HT-29 (cell line): Measurements from ENCODE around the gene CDAN1. TPM values are rescaled to one million over a fixed set of nuclear protein-coding genes. Genes with fewer than 3 reads are reported as not detected.
A peak's percentile ranks its signal among the peaks of the same experiment; 100 is the strongest.
"Not testable (repeated sequence)": the region's sequence is repeated elsewhere in the genome, so short reads cannot be mapped to it uniquely, and the experiment has no call there.

Experiments used
- DNase-seq: peaks from one replicate; pipeline ENCODE4 v3.0.0-alpha.2; 2015; ENCODE audit warnings: low spot score
- total RNA-seq: library from RNA; depleted of rRNA; stranded (reverse); fragments of >200 nt; shearing (Covaris generic); gene quantifications from 2 replicates; pipeline ENCODE4 v1.2.3, GENCODE V29; 2014

Gene CDAN1
- total RNA-seq, 1 experiment from 2014 or later = 15.2 TPM

- DNase-seq = no peak
Measured at GRCh38 chr15:42711746-42712145, 25.2 kb downstream of the CDAN1 start.

- DNase-seq = no peak
Measured at GRCh38 chr15:42710662-42711061, 26.3 kb downstream of the CDAN1 start.

GRCh38 chr15:42707873-42708544 lies 28.9 kb downstream of the CDAN1 start:
- no peak for DNase-seq

GRCh38 chr15:42707068-42707467 lies 29.9 kb downstream of the CDAN1 start:
- DNase-seq = peak; percentile 7

- no peak for DNase-seq
Measured at GRCh38 chr15:42705336-42705735, 31.6 kb downstream of the CDAN1 start.

- DNase-seq = peak; percentile 92
Measured at GRCh38 chr15:42704492-42704926, 32.4 kb downstream of the CDAN1 start.

- no peak for DNase-seq
Measured at GRCh38 chr15:42696626-42697025, 40.3 kb downstream of the CDAN1 start.

GRCh38 chr15:42695527-42696071 lies 41.3 kb downstream of the CDAN1 start:
- DNase-seq = no peak

- DNase-seq = no peak
Measured at GRCh38 chr15:42694398-42694797, 42.5 kb downstream of the CDAN1 start.

GRCh38 chr15:42693942-42694341 lies 43.0 kb downstream of the CDAN1 start:
- no peak for DNase-seq

GRCh38 chr15:42693496-42693895 lies 43.4 kb downstream of the CDAN1 start:
- DNase-seq = no peak

GRCh38 chr15:42692997-42693396 lies 43.9 kb downstream of the CDAN1 start:
- no peak for DNase-seq

- DNase-seq = no peak
Measured at GRCh38 chr15:42692536-42692935, 44.4 kb downstream of the CDAN1 start.

- no peak for DNase-seq
Measured at GRCh38 chr15:42691770-42692169, 45.2 kb downstream of the CDAN1 start.

- DNase-seq = no peak
Measured at GRCh38 chr15:42691308-42691707, 45.6 kb downstream of the CDAN1 start.

- DNase-seq = no peak
Measured at GRCh38 chr15:42688301-42688700, 48.6 kb downstream of the CDAN1 start.

GRCh38 chr15:42687740-42688139 lies 49.2 kb downstream of the CDAN1 start:
- no peak for DNase-seq

GRCh38 chr15:42686281-42686680 lies 50.6 kb downstream of the CDAN1 start:
- DNase-seq = no peak

- DNase-seq = no peak
Measured at GRCh38 chr15:42681119-42681518, 55.8 kb downstream of the CDAN1 start.

- not testable (repeated sequence) for DNase-seq
Measured at GRCh38 chr15:42680142-42680482, 56.8 kb downstream of the CDAN1 start.

GRCh38 chr15:42679285-42680141 lies 57.4 kb downstream of the CDAN1 start:
- no peak for DNase-seq

- no peak for DNase-seq
Measured at GRCh38 chr15:42675021-42675420, 61.9 kb downstream of the CDAN1 start.

- DNase-seq = no peak
Measured at GRCh38 chr15:42674472-42674871, 62.5 kb downstream of the CDAN1 start.
